ENCODE results near the gene ALG11. TPM values are rescaled to one million over a fixed set of nuclear protein-coding genes. Genes with fewer than 3 reads are reported as not detected.

Gene ALG11
- total RNA-seq, 1 donor from 2014 or later, result 17.8 TPM

DNA sequence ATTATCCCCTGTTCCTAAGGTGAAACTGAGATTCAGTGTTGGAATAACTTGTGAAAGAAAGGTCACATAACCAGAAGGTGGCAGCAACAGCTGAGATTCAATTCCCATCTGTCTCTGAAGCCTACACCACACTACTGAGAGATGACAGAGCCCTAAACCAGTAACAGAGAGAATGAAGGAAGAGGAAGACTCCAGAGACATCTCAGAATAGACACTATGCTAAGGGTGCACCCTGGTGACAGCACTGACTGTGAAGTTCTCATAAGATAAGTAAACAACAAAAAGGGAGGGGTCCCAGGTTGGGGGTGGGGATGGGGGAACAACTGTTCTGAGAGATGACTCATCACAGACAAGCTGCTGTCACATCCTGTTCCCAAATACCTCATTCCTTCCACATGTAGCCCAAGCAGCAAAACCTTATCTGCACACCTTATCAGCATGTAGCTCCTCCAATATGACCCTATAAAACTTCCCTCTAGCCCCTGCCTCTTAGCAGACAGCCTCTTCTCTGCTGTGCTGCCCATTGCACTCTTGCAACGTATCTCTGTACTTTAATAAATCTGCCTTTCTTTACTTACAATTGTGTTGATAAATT lies 58.8 kb downstream of the ALG11 start:
- intact Hi-C loops (cut with DNase I), result no loop called here
- peak; percentile 36 for ATAC-seq (ENCODE audit: poor library complexity)
- no peak for DNase-seq

Other genes starting within 250 kb of the ALG11 start
- gene DHRS12, start 208.2 kb upstream of the ALG11 start, total RNA-seq, result 10.4 TPM
- gene TMEM272, start 167.2 kb upstream of the ALG11 start, total RNA-seq, result 0.38 TPM
- not detected for gene CCDC70, start 150.4 kb upstream of the ALG11 start, total RNA-seq
- 3.6 TPM for gene ATP7B, start 948 bp upstream of the ALG11 start, total RNA-seq
- gene UTP14C, start 12.3 kb downstream of the ALG11 start, total RNA-seq, result 9.1 TPM
- gene NEK5, start 116.7 kb downstream of the ALG11 start, total RNA-seq, result 0.13 TPM
- gene NEK3, start 147.2 kb downstream of the ALG11 start, total RNA-seq, result 3.4 TPM